ENCODE measurements around the gene ELANE.

GRCh38 chr19:823565-824121 is 28.5 kb upstream of the ELANE start:
- TF ChIP-seq BACH2 (CRISPR knock-in tag; IDR thresholded peaks at IDR 0.05; ENCODE audit: borderline replicate concordance) (no peak), ARNTL (CRISPR knock-in tag; IDR thresholded peaks at IDR 0.05; ENCODE audit: borderline replicate concordance, low read depth) (no peak)
- TF ChIP-seq, protein P1, sequence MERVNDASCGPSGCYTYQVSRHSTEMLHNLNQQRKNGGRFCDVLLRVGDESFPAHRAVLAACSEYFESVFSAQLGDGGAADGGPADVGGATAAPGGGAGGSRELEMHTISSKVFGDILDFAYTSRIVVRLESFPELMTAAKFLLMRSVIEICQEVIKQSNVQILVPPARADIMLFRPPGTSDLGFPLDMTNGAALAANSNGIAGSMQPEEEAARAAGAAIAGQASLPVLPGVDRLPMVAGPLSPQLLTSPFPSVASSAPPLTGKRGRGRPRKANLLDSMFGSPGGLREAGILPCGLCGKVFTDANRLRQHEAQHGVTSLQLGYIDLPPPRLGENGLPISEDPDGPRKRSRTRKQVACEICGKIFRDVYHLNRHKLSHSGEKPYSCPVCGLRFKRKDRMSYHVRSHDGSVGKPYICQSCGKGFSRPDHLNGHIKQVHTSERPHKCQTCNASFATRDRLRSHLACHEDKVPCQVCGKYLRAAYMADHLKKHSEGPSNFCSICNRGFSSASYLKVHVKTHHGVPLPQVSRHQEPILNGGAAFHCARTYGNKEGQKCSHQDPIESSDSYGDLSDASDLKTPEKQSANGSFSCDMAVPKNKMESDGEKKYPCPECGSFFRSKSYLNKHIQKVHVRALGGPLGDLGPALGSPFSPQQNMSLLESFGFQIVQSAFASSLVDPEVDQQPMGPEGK (CRISPR knock-in tag; IDR thresholded peaks at IDR 0.05; ENCODE audit: borderline replicate concordance) = no peak

Data from SK-N-SH treated with all-trans-retinoic acid at 6 μM for 48 hours (cell line).